GM13976 (cell line): ENCODE data around the gene PLPP4.

Source experiments
- DNase-seq: peaks from one replicate; pipeline ENCODE4 v3.0.0; 2012; ENCODE audit warnings: low spot score
- in situ Hi-C: fragments of 300-500 bp; cut with MboI; formaldehyde crosslinking; loops from one replicate; pipeline ENCODE4 v1.12.0; 2022; ENCODE audit warnings: low sequenced_read_pairs, mixed read lengths, inconsistent platforms; ENCODE audit not compliant: unreplicated experiment
- TF ChIP-seq, protein P1 (sequence below): IDR thresholded peaks from 2 replicates; pipeline ENCODE4 v1.5.1; 2012; ENCODE audit warnings: borderline replicate concordance, mild to moderate bottlenecking; ENCODE audit not compliant: insufficient read depth; ENCODE audit errors: extremely low read depth, missing control alignments, control extremely low read depth

PLPP4 gene

DNA sequence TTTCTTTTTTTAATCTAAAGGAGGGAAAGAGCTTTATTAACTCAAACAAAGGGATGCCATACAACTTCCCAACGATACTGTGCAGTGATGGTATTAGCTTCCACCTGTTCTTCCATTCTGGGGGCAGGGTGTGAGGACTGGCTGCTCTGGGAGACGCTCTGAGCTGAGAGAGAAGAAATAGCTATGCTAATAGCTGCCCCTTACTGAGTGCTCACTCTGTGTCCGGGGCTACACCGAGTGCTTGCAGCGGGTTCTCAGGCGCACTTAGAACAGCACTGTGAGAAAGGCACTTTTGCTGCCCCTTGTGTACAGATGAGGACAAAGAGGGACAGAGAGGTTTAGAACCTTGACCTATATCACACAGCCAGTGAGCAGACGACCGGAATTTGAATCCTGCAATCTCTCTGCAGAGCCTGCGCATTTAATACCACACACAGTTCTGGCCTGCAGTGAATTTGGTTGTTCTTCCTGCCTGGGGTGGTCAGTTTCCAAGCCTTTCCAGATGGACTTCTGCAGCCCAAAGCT, 142.2 kb downstream of the PLPP4 start:
- DNase-seq: no peak
- in situ Hi-C loops: no loop called here
- TF ChIP-seq, protein P1, sequence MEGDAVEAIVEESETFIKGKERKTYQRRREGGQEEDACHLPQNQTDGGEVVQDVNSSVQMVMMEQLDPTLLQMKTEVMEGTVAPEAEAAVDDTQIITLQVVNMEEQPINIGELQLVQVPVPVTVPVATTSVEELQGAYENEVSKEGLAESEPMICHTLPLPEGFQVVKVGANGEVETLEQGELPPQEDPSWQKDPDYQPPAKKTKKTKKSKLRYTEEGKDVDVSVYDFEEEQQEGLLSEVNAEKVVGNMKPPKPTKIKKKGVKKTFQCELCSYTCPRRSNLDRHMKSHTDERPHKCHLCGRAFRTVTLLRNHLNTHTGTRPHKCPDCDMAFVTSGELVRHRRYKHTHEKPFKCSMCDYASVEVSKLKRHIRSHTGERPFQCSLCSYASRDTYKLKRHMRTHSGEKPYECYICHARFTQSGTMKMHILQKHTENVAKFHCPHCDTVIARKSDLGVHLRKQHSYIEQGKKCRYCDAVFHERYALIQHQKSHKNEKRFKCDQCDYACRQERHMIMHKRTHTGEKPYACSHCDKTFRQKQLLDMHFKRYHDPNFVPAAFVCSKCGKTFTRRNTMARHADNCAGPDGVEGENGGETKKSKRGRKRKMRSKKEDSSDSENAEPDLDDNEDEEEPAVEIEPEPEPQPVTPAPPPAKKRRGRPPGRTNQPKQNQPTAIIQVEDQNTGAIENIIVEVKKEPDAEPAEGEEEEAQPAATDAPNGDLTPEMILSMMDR: no peak

DNA sequence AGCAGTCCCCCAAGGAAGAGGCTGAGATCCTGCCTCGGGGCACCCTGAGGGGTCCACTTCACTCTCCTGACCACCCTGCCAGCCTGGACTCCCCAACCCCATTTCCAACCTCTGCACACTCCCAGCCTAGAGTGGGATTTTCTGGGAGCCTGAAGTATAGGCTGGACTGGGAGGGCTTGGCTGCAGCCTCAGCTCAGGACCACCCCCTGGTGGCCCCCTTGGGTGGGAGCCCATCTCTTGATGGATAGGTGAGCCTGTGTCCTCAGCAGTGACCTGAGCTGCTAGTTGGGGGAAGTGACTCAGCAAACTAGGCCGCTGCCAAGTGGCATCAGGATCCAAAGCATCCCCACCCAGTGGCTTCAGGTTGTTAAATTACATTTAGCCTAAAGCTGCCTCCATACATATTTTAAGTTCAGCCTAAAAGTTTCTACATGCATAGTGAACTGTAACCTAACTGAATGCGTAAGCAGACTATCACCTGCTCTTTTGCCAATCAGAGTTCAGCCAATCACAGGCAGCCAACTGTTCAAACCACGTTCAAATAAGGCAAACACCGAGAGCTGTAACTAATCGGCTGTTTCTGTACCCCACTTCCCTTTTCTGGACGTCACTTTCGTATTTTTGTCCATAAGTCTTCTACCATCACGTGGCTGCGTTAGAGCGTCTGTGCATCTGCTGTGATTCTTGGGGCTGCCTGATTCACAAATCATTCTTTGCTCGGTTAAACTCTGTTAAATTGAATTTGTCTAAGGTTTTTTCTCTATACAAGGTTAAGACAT, 144.0 kb downstream of the PLPP4 start:
- no peak for DNase-seq
- in situ Hi-C loops: no loop called here

DNA sequence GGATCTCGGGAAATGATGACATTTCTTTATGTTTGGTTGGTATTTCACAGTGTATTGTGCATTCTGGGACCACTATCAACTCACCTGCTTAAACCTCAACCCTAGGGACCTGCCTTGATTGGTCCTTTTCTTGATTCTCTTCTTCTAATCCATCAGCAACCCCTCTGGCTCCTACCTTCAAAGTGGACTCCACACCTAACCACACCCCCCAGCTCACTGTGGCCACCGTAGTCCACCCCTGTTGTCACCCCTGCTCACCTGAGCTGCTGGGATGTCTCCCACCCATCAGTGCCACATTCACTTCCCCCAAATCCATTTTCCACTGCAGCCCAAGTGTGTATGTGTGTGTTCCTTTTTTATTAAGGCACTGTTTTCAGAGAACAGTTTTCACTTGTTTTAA, 145.0 kb downstream of the PLPP4 start:
- no peak for DNase-seq
- in situ Hi-C loops: no loop called here
- TF ChIP-seq, protein P1: no peak

More for the DNA sequence above, 144.0 kb downstream of the PLPP4 start:
- TF ChIP-seq, protein P1: no peak

DNA sequence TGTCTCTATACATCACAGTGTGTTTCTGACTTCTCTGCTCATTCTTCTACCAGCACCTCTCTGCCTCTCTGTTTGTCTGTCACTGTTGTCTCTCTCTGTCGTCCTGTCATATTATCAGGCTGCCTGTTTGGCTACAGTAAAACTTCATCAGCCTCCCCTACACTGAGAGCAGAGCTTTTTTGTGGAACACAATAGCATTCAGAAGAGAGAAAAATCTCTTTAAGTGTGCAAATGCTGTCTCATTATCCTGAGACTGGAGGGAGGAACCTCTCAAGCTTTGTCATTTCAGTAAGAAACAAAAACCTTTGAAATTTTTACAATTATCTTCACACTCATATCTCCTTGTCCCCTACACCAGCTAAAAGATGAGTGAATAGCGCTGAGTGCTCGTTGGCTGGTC, 148.4 kb downstream of the PLPP4 start:
- no peak for DNase-seq
- TF ChIP-seq, protein P1: no peak
- in situ Hi-C loops: no loop called here

DNA sequence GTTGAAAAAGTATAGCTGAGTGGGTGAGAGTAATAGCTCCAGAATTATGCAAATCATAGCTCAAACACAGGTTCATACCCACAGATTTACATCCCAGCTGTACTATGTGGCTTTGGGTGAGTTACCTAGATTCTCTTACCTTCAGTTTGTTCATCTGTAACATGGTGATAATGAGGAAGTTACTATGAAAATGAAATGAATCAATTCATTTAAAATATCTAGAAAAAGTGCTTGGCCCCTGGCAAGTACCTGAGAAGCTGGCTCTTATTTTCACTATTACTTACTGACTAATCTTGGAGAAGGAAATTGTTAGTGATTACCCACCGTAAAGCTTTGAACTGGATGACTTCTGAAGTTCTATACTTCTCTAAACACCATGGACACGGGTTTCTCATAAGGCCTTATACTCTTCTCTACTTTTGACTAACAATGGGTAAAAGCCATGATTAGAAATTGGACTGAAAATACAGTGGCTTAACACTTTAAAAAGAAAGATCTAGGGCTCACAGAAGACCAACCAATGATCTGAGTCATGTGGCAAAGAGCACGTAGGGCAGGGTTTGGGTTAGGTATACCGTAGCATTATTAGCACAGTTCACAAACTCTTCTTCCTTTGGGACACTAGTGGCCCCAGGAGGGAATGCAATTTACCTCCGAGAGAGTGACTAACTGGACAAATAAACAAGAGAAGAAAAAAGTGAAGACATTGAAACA, 149.2 kb downstream of the PLPP4 start:
- in situ Hi-C loops: no loop called here
- TF ChIP-seq, protein P1: no peak
- no peak for DNase-seq

DNA sequence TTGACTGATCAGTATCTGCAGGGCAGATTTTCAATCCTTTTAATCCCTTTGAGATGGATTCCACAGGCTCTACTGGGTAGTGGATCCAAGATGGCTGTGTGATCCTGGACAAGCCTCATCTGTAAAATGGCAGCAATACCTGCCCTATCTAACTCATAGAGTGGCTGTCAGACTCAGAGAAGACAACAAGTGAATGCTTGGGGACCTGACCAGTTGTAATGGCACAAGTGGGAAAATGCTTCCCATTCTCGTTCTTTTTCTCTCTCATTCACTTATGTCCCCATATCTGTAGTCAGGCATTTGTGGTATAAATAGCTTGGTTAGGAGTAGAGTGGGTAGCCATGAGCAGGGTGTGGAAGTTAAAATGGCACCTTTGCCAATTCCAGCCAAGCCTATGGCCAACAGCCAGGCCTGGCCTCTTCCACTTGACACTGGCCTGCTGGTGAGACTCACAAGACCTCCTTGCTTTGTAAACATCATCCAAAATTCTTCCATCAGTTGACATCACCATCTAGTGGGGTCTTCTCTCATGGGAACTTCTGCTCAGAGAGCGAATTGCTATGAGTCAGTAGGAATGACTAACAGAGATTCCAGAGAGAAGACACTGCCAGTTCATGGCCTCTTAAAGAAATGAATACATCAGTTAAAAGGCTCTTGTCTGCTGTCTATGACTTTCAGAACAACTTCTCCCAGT, 150.1 kb downstream of the PLPP4 start:
- in situ Hi-C loops: no loop called here
- no peak for DNase-seq
- TF ChIP-seq, protein P1: no peak
